Raji (cell line): ENCODE data around the gene DUSP8.

Experiments
- POLR2A ChIP-seq: IDR thresholded peaks from 2 replicates; pipeline ENCODE4 v1.6.1; 2011; ENCODE audit warnings: low read depth, low read length, control low read depth; ENCODE audit not compliant: insufficient read depth

The DUSP8 gene

GRCh38 chr11:1567052-1567720 lies 4.9 kb downstream of the DUSP8 start:
- no peak for TF ChIP-seq POLR2A

- TF ChIP-seq POLR2A: no peak
Observed at GRCh38 chr11:1566381-1567051, 5.6 kb downstream of the DUSP8 start.

GRCh38 chr11:1565904-1566247 lies 6.2 kb downstream of the DUSP8 start:
- TF ChIP-seq POLR2A: no peak

- no peak for TF ChIP-seq POLR2A
Observed at GRCh38 chr11:1565173-1565903, 6.7 kb downstream of the DUSP8 start.

GRCh38 chr11:1564535-1565172 lies 7.4 kb downstream of the DUSP8 start:
- TF ChIP-seq POLR2A: no peak

- no peak for TF ChIP-seq POLR2A
Observed at GRCh38 chr11:1563697-1564534, 8.2 kb downstream of the DUSP8 start.

GRCh38 chr11:1563149-1563638 lies 8.9 kb downstream of the DUSP8 start:
- no peak for TF ChIP-seq POLR2A

GRCh38 chr11:1562469-1563148 lies 9.5 kb downstream of the DUSP8 start:
- TF ChIP-seq POLR2A: no peak

GRCh38 chr11:1561955-1562354 lies 10.1 kb downstream of the DUSP8 start:
- no peak for TF ChIP-seq POLR2A

- no peak for TF ChIP-seq POLR2A
Observed at GRCh38 chr11:1561266-1561665, 10.8 kb downstream of the DUSP8 start.

- TF ChIP-seq POLR2A: no peak
Observed at GRCh38 chr11:1560649-1561251, 11.3 kb downstream of the DUSP8 start.

GRCh38 chr11:1560002-1560648 lies 11.9 kb downstream of the DUSP8 start:
- TF ChIP-seq POLR2A: no peak
